ENCODE data around the gene GTSE1.

GTSE1 gene

DNA sequence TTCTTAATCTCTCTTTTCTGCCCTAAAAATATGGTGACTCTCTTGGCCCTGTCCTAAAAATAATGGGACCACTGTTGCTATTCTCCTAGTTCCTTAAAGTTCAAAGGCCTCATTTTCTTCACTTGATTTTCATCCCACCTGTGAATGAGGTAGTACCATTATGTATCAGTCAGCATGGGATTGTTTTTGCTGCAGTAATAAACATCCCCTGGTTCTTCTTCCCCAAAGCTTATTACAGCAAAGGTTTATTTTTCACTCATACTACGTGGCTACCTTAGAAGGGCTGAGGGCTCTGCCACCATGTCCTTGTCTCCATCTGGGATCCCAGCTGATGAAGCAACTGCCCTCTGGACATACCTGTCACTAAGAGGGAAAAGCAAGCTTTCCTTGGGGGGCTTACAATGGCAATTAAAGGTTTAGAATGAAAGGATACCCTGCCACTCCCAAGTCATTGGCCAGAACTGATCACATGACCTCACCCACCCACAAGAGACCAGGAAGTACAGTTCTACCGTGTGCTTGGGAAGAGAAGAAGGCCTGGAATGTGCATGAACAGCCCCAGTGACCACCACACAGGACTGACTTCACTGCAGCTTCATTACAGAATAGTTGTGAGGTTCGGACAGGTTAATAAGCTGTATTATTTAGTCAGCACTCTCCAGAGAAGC, 21.1 kb upstream of the GTSE1 start:
- no peak for DNase-seq

DNA sequence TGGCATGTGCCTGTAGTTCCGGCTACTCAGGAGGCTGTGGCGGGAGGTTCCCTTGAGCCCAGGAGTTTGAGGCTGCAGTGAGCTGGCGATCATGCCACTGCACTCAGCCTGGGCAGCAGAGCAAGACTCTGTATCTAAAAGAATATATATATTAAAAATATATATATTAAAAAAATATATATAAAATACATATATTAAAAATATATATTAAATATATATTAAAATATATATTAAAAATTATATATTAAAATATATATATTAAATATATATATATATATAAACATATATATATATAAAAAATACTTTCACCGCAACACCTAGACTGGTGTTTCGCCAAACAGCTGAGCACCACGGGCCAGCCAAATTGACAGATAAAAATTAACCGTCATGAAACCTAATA, 20.1 kb upstream of the GTSE1 start:
- DNase-seq = no peak

DNA sequence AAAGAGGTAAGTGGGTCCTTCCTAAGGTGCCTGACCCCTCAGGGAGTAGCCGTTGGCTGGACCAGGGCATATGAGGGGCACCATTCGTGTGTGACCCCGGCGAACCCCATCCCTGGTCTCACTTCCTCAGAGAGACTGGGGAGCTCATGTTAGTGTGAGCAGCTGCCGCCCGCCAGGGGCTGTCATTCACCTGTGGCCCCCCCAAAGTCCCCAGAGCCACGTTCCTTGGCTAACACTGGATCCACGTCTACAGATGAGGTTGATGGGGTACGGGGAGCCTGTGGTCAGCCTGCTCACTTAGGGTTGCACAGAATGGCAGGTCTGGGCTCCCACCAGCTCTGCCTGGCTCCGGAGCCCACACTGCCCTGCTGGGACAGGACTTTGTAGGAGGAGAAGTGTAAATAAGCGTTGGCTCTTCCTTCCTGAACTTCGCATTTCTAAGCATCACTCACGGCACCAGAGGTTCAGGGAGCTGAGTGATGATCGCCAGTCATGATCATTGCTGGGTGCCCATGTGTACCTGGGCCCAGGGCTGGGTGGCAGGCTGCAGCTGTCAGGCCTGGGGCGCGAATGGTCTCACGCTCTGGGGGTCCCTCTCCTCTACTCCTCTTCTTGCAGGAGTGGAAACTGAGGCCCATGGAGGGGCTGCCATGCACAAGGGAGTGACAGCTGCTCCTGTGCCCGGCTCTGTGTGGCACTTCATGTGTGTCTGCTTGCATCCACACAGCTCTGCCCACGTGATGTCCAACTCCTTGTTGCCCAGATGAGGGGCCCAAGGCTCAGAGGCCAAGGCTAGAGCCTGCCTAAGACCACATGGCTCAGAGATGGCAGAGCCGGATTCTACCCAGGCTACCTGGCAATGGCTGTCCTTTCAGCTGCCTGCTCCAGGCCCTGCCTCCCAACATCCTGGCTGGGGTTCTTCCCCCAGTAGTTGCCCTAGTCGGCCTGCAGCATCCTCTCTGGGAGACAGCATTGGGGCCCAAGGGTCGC, 17.7 kb upstream of the GTSE1 start:
- no peak for DNase-seq

DNA sequence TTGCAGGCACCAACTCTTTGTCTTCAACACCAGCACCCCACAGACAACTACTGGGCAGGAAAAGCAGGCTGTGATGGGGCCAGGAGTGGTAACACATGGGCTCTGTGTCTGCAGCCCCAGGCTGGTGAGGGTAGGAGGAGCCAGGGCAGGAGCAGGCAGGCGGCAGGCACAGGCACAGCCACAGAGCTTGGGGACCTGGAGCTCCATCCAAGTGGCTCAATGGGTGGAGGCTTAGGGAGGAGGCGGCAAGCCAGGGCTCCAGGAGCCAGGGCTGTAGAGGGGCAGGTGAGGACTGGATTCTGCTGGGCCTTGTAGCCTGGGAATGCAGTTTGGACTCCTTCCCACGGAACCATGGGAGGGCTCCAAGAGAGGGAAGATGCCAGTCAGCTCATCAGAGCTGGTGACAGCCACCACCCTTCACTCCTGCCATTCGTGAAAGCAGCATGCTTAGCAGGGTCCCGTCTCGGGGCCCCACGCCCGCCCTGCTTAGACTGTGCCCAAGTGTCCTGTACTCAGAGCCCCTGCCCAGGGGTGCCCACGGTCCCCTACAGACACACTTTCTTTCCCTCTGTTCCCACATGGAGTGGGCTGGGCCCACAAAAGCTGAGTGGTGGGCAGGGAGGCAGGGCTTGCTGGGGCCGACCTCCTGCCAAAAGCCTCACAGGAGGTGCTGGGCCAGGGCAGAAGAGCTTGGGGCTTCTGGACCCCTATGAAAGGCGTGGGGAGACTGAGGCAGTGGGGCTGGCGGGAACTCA, 16.4 kb upstream of the GTSE1 start:
- no peak for DNase-seq

DNA sequence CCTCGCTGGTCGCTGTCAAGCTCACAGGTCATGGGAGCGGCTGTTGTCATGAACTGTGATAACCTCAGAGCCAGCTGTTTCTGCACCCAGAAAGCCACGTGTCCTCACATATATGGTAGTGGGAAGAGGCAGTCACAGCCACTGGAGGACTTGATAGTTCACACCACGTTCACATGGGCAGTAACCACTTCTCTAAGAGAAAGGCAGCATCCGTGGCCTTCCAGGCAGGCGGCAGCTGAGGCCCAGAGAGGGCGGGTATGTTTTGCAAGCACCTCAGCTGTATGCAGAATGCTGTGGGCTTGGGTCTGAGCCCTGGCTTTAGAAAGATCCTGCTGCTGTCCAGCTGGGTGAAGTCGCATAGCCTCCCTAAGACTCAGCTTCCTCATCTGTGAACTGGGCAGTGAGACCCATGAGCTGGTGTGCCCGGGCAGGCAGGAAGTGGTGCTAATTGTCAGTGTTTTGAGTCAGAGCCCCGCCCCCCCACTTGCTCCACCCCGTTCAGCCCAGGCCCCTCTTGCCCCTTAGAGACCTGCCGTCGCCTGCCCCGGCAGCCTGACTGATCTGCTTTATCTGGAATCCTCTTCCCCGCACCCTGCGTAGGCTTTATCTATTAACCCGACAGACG, 15.6 kb upstream of the GTSE1 start:
- DNase-seq = no peak

DNA sequence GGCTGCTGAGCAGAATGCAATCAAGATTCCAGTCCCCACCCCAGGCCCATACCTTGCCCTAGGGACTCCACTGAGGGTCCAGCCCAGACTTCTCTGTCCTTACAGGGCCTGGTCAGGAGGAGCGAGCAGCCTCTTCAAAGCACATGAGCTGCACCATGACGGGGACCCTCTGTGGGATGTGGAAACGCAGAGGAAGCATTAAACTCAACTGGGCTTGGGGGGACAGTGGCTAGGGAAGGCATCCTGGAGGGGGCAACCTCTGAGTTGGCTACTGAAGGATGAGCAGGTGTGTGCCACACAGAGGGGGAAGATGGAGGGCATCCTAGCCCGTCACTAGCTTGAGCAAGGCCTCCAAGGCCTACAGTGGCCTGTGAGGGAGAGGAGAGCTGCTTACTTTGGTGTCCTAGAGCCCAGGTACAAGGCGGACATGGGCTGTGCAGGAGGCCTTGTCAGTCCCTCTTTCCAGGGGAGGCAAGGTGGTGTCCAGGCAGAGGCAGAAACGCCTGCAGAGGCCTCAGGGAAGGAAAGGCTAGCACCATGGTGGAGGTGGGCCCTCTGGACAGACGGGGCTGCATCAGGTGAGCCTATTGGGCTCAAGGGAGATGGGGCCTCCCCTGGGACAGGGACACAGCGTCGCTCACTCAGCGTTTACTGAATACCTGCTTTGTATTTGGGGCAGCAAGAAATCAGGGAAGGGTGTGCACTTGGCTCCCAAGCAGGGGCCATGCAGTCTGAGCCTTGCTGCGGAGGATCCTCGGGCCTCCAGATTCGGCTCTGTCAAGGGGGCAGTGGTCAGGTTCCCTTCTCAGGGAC, 14.6 kb upstream of the GTSE1 start:
- no peak for DNase-seq

DNA sequence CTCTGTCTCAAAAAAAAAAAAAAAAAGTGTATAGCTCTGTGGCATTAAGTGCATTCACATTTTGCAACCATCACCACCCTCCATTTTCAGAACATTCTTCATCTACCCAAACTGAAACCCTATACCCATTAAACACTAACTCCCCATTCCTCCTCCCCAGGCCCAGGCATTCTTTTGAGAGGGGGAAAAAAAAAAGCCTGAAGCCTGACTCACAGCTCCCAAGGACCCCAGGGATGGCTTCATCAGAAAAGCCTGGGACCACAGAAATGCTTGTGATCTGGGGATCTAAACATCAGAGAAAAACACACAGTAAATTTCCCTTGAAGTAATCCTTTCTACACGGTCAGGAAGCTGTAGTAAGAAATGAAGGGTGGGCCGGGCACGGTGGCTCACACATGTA, 10.7 kb upstream of the GTSE1 start:
- no peak for DNase-seq

DNA sequence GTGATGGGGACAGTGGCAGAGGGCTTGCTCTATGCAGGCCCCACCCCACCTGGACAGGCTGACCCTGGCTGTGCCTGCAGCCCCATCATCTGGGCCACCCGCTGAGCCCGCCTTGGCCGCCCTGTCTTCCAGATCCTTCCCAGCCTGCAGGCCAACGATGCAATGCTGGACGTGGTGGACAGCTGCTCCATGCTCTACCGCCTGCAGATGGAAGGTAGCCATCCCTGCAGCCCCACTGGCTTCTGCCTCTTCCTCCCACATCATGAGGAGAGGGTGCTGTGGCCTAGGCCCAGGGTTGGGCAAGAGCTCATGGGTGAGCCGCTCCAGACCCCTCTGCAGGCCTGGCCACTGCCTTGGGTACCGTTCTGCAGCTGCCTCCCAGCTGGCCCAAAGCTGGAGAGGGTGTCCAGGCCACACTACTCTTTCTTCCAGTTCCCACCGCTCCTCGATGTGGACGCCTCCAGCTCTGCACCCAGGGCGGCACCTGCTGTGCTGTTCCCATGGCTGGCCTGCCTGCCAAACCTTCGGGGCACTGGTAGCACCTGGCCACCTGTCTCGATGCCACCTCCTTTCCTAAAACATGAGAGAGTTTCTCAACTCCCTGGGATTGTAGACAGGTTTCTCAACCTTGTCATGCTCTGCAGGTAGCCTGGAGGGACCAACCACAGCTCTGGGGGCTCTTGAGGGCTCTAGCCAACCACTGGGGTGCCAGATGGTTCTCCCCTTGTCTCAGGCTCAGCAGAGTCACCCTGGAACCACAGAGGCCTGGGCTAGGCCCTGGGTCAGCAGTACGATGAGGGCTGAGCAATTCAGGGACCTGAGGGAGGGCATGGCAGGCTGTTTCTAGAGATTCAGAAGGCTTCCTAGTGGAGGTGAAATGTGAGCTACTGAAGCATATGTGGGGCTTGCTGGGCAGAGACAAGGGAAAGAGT, 9.5 kb upstream of the GTSE1 start:
- no peak for DNase-seq

DNA sequence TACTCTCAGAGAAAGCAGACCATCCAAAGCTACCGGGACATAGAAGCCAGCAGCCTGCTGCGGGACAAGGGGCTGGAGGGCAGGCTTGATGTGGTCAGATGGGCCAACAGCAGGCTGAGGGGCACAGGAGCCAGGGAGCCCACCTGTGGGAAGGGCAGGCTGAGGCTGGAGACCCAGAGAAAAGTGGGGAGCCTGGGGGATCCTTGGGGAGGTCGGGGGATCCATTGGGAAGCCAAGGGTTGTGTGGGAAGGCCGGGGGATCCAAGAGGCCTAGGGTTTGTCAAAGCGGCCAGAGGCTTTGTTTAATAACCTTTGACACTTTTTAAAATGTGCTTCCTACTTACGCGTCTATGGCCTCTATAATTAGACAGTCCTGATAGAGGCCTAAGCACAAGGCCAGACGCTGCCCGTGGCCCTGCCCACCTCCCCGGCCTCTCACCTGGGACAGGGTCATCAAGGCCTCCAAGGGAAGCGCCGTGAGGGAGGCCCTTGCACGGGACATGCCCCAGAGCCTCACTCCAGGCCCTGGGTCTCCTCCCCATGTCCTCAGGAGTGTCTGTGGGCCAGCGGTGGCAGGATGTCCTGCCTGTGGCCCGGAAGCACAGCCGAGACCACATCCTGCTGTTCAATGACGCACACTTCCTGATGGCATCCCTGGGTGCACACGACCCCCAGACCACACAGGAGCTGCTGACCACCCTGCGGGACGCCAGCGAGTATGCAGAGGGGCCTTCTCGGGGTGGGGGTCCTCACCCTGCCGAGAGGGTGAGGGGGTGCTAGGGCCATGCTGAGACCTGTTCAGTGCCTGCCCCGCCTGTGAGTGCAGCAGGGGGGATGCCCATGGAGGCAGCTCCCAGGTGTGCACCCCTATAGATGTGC, 8.6 kb upstream of the GTSE1 start:
- no peak for DNase-seq

DNA sequence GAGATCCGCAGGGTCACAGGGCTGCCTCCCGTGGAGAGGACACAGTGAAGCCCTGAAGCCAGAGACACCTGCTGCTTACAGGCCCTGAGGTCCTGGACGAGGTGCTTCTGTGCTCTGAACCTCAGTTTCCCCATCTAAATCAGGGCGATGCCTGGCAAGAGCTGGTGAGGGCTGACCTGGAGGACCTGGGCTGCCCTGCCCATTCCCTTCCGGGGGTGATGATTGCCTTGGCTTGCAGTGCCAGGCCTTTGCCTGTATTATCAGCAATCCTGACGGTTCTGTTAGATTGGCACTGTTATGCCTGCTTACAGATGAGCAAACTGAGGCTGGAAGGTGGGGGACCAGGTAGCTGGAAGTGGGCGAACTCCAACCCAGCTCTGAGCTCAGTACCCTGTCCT, 7.8 kb upstream of the GTSE1 start:
- DNase-seq = no peak

DNA sequence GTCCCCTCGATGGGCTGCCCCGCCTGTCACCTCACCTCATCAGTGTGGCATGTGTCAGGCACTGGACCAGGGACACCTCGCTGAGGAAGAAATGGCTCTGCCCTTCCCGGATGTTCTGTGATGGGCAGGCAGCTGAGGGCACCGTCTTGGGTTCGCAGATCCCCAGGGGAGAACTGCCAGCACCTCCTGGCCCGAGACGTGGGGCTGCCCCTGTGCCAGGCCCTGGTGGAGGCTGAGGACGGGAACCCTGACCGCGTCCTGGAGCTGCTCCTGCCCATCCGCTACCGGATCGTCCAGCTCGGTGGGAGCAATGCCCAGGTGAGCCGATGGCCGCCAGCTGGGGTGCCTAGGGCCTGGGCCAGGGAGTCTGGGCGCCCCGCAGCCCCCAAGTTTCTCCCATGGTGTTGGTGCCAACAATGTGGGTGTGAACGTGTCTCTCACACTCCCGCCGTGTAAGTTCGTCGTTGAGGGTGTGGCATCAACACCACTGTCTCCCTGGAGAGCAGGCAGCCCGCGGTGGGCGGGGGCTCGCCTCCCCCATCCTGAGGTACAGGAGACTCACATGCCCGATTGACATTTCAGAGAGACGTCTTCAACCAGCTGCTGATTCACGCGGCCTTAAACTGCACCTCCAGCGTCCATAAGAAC, 7.3 kb upstream of the GTSE1 start:
- no peak for DNase-seq

DNA sequence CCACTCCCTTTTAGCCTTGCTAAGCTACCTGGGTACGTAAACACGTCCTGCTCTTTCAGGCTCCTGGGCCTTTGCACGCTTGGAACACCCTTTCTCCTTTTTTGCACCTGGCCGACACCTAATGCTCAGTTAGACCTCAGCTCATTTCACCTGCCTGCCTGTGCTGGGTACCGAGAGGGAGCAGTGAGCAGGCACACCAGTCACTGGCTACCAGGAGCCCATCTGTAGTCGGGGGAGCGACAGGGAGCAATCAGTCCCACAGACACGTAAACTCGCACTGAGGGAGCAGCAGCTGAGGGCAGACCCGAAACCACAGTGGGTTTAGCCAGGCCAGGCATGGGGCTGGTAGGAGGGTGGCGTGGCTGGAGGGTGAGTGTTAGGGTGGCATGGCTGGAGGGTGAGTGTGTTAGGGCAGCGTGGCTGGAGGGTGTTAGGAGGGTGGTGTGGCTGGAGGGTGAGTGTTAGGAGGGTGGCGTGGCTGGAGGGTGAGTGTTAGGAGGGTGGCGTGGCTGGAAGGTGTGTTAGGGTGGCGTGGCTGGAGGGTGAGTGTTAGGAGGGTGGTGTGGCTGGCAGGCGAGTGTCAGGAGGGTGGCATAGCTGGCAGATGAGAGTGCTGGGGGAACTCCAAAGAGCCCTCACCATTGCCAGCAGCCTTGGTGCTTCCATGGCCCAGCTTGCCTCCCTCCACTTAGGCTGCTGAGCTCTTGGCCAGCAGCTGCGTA, 6.4 kb upstream of the GTSE1 start:
- no peak for DNase-seq

DNA sequence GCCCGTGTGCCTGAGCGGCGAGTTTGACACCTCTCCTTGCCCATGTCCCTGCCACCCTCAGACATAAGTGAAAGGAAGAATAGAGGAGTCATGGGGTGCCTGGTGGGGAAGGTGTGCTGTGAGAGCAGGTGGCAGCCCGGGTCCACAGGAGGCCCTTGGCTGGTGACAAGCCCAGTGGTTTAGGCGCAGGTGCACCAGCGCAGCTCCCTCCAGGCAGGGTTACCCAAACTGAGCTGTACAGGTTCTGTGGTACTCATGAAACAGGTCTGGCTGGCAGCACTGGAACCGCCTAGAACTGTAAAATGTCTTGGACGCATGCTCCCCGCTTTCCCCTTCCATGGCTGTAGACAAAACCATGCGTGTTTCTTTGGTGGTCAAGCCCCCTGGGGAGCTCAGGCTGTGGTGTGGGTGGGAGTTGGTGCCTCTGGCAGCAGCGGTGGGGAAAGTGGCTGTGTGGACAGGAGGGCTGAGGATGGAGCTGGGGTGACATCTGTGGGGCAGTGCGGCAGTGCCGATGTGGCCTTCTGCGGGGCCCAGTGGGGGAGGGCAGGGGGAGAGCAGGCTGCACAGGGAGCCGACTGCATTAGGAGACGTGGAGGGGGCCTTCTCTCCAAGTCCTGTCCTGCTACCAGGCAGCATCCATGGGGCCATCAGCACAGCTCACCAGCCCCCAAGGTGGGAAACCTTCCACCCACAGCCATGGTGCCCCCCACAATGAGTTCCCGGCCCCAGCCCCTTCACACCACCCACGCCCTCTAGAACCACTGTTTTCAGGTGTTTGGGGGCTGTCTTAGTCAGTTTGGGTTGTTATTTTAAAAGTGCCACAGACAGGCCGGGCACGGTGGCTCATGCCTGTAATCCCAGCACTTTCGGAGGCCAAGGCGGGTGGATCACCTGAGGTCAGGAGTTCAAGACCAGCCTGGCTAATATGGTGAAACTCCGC, 5.6 kb upstream of the GTSE1 start:
- DNase-seq = no peak

DNA sequence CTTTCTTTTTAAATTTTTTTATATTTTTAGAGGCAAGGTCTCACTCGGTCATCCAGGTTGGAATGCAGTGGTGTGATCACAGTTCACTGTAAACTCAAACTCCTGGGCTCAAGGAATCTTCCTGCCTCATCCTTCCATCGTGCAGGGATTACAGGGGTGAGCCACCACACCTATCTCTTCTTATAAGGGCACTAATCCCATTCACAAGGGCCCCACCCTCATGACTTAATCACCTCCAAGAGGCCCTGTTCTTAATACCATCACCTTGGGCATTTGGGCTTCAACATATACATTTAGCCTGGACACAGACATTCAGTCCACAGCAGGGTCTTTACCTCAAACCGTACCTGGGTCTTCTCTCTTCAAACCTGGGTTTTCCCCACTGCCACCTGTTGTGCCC, 4.5 kb upstream of the GTSE1 start:
- no peak for DNase-seq

DNA sequence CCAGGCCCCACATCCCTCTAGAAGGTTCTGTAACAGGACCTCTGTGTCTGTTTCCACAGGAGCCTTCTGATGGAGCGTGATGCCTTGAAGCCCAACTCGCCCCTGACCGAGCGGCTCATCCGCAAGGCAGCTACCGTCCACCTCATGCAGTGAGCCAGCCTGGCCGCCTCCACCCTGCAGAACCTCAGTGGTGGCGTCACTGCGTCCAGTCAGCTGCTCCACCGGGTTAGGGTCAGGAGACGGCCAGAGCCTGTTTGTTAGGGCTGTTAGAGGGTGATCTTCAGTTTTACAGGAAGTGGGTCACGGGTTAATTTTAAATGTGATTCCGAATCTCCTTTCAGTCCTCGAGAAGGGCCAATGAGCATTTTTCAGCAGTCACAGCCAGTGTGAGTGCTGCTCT, 3.9 kb upstream of the GTSE1 start:
- no peak for DNase-seq

DNA sequence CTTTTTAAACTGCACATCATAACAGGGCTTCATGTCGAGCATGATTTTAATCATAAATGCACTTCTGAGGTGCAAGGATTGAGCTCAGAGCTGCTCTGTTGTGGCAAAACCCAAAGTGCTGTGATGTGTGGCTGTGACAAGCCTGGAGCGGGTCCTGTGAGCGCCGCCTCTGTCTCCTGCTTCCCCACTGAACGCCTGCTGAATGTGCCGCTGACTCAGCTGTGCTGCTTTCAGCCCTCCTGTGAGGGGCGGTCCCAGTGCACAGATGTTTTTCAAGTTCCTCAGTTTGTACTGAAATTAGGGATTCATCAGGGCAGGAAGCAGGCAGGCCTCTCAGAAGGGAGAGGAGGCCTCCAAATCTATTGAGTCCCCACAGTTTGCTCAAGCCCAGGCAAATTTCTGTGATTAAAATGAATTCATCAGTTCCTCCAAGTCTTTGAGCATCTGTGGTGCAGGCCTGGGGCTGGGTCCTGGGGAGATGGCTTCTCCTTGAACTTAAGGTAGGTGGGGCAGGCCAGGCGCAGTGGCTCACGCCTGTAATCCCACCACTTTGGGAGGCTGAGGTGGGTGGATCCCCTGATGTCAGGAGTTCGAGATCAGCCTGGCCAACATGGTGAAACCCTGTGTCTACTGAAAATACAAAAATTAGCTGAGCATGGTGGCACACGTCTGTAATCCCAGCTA, 3.0 kb upstream of the GTSE1 start:
- DNase-seq = peak; percentile 49

DNA sequence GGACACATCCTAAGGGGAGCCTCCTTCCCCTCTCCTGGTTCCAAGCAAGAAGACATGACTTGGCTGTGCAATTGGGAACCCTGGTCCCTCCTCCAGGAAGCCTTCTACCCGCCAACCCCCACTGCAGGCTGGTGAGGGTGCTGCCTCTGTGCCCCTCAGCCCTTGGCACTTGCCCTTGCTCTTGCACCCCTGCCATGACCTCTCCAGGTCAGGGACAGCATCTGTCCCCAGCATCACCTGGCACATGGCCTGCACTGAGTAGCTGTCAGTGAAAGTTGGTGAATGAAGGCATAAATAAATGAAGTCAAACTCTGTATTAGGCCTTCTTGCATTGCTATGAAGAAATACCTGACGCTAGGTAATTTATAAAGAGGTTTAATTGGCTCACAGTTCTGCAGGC, 1.9 kb upstream of the GTSE1 start:
- DNase-seq = no peak

Measured in NCI-H1694 (cell line).